WTC11 (cell line): Measurements from ENCODE around the gene PIKFYVE. TPM values are rescaled to one million over a fixed set of nuclear protein-coding genes. Genes with fewer than 3 reads are reported as not detected.

Experiments used
- ATAC-seq: fragments of 200-7000 bp; cut with Tn5 transposase; 2 replicates; pipeline ENCODE4 v1.10.0; 2021; ENCODE audit warnings: mild to moderate bottlenecking, moderate library complexity
- CTCF ChIA-PET: fragments of 300-600 bp; sonication (Branson Sonifier 250); formaldehyde crosslinking; loops from one replicate; lab custom pipeline; 2021; ENCODE audit warnings: antibody characterized with exemption; lab: Charles Lee
- POLR2A ChIA-PET: fragments of 350-600 bp; sonication (Branson Sonifier 250); formaldehyde crosslinking; loops from one replicate; lab custom pipeline; 2021; ENCODE audit warnings: antibody characterized with exemption; lab: Charles Lee
- DNase-seq: peaks from one replicate; pipeline ENCODE4 v3.0.0; 2021; ENCODE audit warnings: low spot score
- H3K27ac Mint-ChIP-seq: 2 replicates; pipeline ENCODE4 v1.8.0; 2021; ENCODE audit warnings: mixed read lengths
- H3K27me3 Mint-ChIP-seq: 2 replicates; pipeline ENCODE4 v1.8.0; 2021; ENCODE audit warnings: low read depth, mild to moderate bottlenecking, moderate library complexity, mixed read lengths
- H3K36me3 Mint-ChIP-seq: 2 replicates; pipeline ENCODE4 v1.8.0; 2021; ENCODE audit warnings: mixed read lengths
- H3K4me1 Mint-ChIP-seq: 2 replicates; pipeline ENCODE4 v1.8.0; 2022; ENCODE audit warnings: mixed read lengths
- H3K4me3 Mint-ChIP-seq: 2 replicates; pipeline ENCODE4 v1.8.0; 2021; ENCODE audit warnings: mild to moderate bottlenecking, moderate library complexity, mixed read lengths
- H3K9me3 Mint-ChIP-seq: 2 replicates; pipeline ENCODE4 v1.8.0; 2021; ENCODE audit warnings: mixed read lengths
- CREM ChIP-seq: sonication (generic); formaldehyde crosslinking; IDR thresholded peaks from 2 replicates; pipeline ENCODE4 v1.8.1; 2022; ENCODE audit warnings: mild to moderate bottlenecking, missing genetic modification reagents, moderate library complexity
- ESRRA ChIP-seq: sonication (generic); formaldehyde crosslinking; IDR thresholded peaks from 2 replicates; pipeline ENCODE4 v1.8.1; 2022; ENCODE audit warnings: mild to moderate bottlenecking, missing genetic modification reagents, borderline replicate concordance
- FOXJ3 ChIP-seq: sonication (generic); formaldehyde crosslinking; IDR thresholded peaks from 2 replicates; pipeline ENCODE4 v1.9.0; 2021; ENCODE audit warnings: missing genetic modification reagents, mild to moderate bottlenecking, borderline replicate concordance
- FOXK1 ChIP-seq: sonication (generic); formaldehyde crosslinking; IDR thresholded peaks from 2 replicates; pipeline ENCODE4 v1.8.0; 2022; ENCODE audit warnings: mild to moderate bottlenecking, moderate library complexity, missing genetic modification reagents
- GABPB1 ChIP-seq: sonication (generic); formaldehyde crosslinking; IDR thresholded peaks from 2 replicates; pipeline ENCODE4 v1.8.1; 2023; ENCODE audit warnings: mild to moderate bottlenecking, missing genetic modification reagents
- GRHL2 ChIP-seq: fragments of 250-450 bp; sonication (Bioruptor Pico); IDR thresholded peaks from 2 replicates; pipeline ENCODE4 v1.8.0; 2022; ENCODE audit warnings: mild to moderate bottlenecking, moderate library complexity; ENCODE audit not compliant: insufficient replicate concordance, severe bottlenecking
- HMGA2 ChIP-seq: fragments of 250-450 bp; sonication (Bioruptor Pico); IDR thresholded peaks from 2 replicates; pipeline ENCODE4 v1.4.0; 2021; ENCODE audit warnings: mild to moderate bottlenecking, moderate library complexity
- IRF2 ChIP-seq: sonication (generic); formaldehyde crosslinking; IDR thresholded peaks from 2 replicates; pipeline ENCODE4 v1.8.0; 2022; ENCODE audit warnings: low read depth, missing genetic modification reagents, borderline replicate concordance
- NR2C2 ChIP-seq: sonication (generic); formaldehyde crosslinking; IDR thresholded peaks from 2 replicates; pipeline ENCODE4 v1.8.0; 2022; ENCODE audit warnings: mild to moderate bottlenecking, missing genetic modification reagents
- PRRX2 ChIP-seq: fragments of 250-450 bp; sonication (Bioruptor Pico); IDR thresholded peaks from 2 replicates; pipeline ENCODE4 v1.8.0; 2021; ENCODE audit warnings: mild to moderate bottlenecking
- RORB ChIP-seq: fragments of 250-450 bp; sonication (Bioruptor Pico); IDR thresholded peaks from 2 replicates; pipeline ENCODE4 v1.9.0; 2021; ENCODE audit warnings: mild to moderate bottlenecking
- TP53 ChIP-seq: sonication (generic); formaldehyde crosslinking; IDR thresholded peaks from 2 replicates; pipeline ENCODE4 v1.8.1; 2023; ENCODE audit warnings: mild to moderate bottlenecking, missing genetic modification reagents
- ZNF138 ChIP-seq: sonication (generic); formaldehyde crosslinking; conservative IDR thresholded peaks from 2 replicates; pipeline ENCODE4 v1.8.1; 2022; ENCODE audit warnings: mild to moderate bottlenecking, moderate library complexity, missing genetic modification reagents
- ZNF219 ChIP-seq: sonication (generic); formaldehyde crosslinking; IDR thresholded peaks from 2 replicates; pipeline ENCODE4 v1.8.0; 2023; ENCODE audit warnings: missing genetic modification reagents, mild to moderate bottlenecking, borderline replicate concordance
- ZNF263 ChIP-seq: sonication (generic); formaldehyde crosslinking; IDR thresholded peaks from 2 replicates; pipeline ENCODE4 v1.8.1; 2022; ENCODE audit warnings: low read depth, mild to moderate bottlenecking, moderate library complexity, missing genetic modification reagents
- total RNA-seq: library from RNA; stranded (reverse); gene quantifications from 3 replicates; pipeline ENCODE4 v1.2.3, GENCODE V29; 2021
- TF ChIP-seq, protein P1 (sequence below): sonication (generic); formaldehyde crosslinking; IDR thresholded peaks from 2 replicates; pipeline ENCODE4 v1.8.0; 2023; ENCODE audit warnings: mild to moderate bottlenecking, missing genetic modification reagents
- TF ChIP-seq, protein P2 (sequence below): sonication (generic); formaldehyde crosslinking; conservative IDR thresholded peaks from 2 replicates; pipeline ENCODE4 v1.8.1; 2023; ENCODE audit warnings: mild to moderate bottlenecking, low read depth, missing genetic modification reagents, moderate library complexity
- TF ChIP-seq, protein P3 (sequence below): sonication (generic); formaldehyde crosslinking; IDR thresholded peaks from 2 replicates; pipeline ENCODE4 v1.8.1; 2022; ENCODE audit warnings: missing genetic modification reagents, borderline replicate concordance
- TF ChIP-seq, protein P4 (sequence below): sonication (generic); formaldehyde crosslinking; IDR thresholded peaks from 2 replicates; pipeline ENCODE4 v1.8.1; 2023; ENCODE audit warnings: mild to moderate bottlenecking, missing genetic modification reagents, moderate library complexity
- TF ChIP-seq, protein P5 (sequence below): fragments of 250-450 bp; sonication (Bioruptor Pico); IDR thresholded peaks from 2 replicates; pipeline ENCODE4 v1.8.0; 2021; ENCODE audit warnings: mild to moderate bottlenecking
- TF ChIP-seq, protein P6 (sequence below): sonication (generic); formaldehyde crosslinking; IDR thresholded peaks from 2 replicates; pipeline ENCODE4 v1.8.1; 2022; ENCODE audit warnings: mild to moderate bottlenecking, moderate library complexity, missing genetic modification reagents
- TF ChIP-seq, protein P7 (sequence below): sonication (generic); formaldehyde crosslinking; conservative IDR thresholded peaks from 2 replicates; pipeline ENCODE4 v1.8.1; 2022; ENCODE audit warnings: mild to moderate bottlenecking, missing genetic modification reagents
- TF ChIP-seq, protein P8 (sequence below): fragments of 250-450 bp; sonication (Bioruptor Pico); IDR thresholded peaks from 2 replicates; pipeline ENCODE4 v2.1.2; 2022; ENCODE audit warnings: mild to moderate bottlenecking, moderate library complexity

PIKFYVE gene
- total RNA-seq, 1 experiment from 2014 or later = 36.1 TPM

DNA sequence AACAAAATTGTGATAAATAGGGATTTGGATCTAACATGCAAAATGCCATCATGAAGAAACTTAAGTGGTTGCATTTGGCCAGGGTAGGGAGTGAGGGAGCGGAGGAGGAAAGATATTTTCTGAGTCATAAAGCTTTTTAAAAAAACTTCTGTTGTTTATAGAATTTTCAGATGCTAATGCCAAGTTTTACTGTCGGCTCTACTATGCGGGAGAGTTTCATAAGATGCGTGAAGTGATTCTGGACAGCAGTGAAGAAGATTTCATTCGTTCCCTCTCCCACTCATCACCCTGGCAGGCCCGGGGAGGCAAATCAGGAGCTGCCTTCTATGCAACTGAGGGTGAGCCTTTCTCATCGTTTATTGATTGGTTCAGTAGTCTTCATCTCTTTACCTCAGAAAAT is 84.6 kb downstream of the PIKFYVE start (continued):
- TF ChIP-seq, protein P1, sequence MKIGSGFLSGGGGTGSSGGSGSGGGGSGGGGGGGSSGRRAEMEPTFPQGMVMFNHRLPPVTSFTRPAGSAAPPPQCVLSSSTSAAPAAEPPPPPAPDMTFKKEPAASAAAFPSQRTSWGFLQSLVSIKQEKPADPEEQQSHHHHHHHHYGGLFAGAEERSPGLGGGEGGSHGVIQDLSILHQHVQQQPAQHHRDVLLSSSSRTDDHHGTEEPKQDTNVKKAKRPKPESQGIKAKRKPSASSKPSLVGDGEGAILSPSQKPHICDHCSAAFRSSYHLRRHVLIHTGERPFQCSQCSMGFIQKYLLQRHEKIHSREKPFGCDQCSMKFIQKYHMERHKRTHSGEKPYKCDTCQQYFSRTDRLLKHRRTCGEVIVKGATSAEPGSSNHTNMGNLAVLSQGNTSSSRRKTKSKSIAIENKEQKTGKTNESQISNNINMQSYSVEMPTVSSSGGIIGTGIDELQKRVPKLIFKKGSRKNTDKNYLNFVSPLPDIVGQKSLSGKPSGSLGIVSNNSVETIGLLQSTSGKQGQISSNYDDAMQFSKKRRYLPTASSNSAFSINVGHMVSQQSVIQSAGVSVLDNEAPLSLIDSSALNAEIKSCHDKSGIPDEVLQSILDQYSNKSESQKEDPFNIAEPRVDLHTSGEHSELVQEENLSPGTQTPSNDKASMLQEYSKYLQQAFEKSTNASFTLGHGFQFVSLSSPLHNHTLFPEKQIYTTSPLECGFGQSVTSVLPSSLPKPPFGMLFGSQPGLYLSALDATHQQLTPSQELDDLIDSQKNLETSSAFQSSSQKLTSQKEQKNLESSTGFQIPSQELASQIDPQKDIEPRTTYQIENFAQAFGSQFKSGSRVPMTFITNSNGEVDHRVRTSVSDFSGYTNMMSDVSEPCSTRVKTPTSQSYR (CRISPR knock-in tag) = no peak
- TF ChIP-seq ESRRA (CRISPR knock-in tag) (no peak), RORB (CRISPR knock-in tag) (no peak), GABPB1 (no peak), IRF2 (CRISPR knock-in tag) (no peak), ZNF263 (CRISPR knock-in tag) (no peak)
- TF ChIP-seq, protein P2, sequence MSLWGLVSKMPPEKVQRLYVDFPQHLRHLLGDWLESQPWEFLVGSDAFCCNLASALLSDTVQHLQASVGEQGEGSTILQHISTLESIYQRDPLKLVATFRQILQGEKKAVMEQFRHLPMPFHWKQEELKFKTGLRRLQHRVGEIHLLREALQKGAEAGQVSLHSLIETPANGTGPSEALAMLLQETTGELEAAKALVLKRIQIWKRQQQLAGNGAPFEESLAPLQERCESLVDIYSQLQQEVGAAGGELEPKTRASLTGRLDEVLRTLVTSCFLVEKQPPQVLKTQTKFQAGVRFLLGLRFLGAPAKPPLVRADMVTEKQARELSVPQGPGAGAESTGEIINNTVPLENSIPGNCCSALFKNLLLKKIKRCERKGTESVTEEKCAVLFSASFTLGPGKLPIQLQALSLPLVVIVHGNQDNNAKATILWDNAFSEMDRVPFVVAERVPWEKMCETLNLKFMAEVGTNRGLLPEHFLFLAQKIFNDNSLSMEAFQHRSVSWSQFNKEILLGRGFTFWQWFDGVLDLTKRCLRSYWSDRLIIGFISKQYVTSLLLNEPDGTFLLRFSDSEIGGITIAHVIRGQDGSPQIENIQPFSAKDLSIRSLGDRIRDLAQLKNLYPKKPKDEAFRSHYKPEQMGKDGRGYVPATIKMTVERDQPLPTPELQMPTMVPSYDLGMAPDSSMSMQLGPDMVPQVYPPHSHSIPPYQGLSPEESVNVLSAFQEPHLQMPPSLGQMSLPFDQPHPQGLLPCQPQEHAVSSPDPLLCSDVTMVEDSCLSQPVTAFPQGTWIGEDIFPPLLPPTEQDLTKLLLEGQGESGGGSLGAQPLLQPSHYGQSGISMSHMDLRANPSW (CRISPR knock-in tag) = no peak
- TF ChIP-seq, all 79 proteins: peak for 0

DNA sequence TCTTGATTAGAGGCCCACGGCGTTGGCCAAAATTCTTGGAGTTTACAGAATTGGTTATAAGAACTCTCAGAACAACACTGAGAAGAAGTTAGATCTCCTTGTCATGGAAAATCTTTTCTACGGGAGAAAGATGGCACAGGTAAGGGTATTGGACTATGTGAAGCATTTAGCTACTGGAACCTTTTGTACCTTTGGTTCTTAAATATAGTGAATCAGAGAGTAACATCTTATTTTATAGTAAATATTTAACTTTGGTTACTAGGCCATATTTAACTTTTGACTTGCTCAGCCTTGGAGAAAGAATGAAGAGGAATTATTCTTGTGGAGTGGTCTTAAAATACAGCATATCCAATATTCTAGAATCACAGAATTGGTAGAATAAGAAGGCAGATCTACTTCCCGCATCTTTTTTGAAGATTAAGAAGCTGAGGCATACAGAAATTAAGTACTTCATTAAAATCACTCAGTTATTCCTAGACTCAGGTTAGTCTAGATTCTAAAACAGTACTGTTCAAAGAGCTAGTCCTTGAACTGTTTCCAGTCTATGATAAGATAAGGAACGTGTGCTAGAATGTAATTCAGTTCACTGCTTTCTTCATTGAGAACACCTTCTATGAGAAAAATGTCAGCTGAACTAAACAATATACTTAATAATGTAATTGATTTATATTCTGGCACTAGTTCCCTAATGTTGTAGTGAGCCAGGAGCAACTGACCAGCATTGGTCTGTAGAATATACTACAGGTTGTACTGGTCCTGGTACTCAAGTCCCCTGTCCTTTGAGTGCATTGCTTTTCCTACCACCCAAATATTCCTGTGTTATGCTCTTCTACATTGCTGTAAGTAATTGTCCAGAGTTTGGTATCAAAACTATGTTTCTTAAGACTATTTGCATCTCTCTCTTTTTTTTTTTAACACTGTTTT is 86.9 kb downstream of the PIKFYVE start:
- Mint-ChIP-seq H3K4me3 (no peak overlapping the region), H3K27ac (no peak overlapping the region), H3K36me3 (peaks cover 64% of the 10 kb centered on the region), H3K9me3 (no peaks in the 10 kb centered on the region), H3K4me1 (peaks cover 11% of the 10 kb centered on the region), H3K27me3 (no peaks in the 10 kb centered on the region)
- ChIA-PET POLR2A (no interaction called here), CTCF (no interaction called here)
- DNase-seq (no peak), ATAC-seq (no peak)
- TF ChIP-seq RORB (CRISPR knock-in tag) (no peak), GRHL2 (CRISPR knock-in tag) (no peak), CREM (CRISPR knock-in tag) (no peak), ZNF138 (no peak), NR2C2 (no peak), ZNF219 (CRISPR knock-in tag) (no peak), PRRX2 (no peak), FOXJ3 (CRISPR knock-in tag) (no peak), IRF2 (CRISPR knock-in tag) (no peak), TP53 (CRISPR knock-in tag) (no peak), FOXK1 (CRISPR knock-in tag) (no peak), GABPB1 (no peak), HMGA2 (CRISPR knock-in tag) (no peak)
- TF ChIP-seq, protein P3, sequence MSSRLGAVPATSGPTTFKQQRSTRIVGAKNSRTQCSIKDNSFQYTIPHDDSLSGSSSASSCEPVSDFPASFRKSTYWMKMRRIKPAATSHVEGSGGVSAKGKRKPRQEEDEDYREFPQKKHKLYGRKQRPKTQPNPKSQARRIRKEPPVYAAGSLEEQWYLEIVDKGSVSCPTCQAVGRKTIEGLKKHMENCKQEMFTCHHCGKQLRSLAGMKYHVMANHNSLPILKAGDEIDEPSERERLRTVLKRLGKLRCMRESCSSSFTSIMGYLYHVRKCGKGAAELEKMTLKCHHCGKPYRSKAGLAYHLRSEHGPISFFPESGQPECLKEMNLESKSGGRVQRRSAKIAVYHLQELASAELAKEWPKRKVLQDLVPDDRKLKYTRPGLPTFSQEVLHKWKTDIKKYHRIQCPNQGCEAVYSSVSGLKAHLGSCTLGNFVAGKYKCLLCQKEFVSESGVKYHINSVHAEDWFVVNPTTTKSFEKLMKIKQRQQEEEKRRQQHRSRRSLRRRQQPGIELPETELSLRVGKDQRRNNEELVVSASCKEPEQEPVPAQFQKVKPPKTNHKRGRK (CRISPR knock-in tag) = no peak
- TF ChIP-seq, protein P4, sequence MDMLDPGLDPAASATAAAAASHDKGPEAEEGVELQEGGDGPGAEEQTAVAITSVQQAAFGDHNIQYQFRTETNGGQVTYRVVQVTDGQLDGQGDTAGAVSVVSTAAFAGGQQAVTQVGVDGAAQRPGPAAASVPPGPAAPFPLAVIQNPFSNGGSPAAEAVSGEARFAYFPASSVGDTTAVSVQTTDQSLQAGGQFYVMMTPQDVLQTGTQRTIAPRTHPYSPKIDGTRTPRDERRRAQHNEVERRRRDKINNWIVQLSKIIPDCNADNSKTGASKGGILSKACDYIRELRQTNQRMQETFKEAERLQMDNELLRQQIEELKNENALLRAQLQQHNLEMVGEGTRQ (CRISPR knock-in tag) = no peak
- TF ChIP-seq, protein P5, sequence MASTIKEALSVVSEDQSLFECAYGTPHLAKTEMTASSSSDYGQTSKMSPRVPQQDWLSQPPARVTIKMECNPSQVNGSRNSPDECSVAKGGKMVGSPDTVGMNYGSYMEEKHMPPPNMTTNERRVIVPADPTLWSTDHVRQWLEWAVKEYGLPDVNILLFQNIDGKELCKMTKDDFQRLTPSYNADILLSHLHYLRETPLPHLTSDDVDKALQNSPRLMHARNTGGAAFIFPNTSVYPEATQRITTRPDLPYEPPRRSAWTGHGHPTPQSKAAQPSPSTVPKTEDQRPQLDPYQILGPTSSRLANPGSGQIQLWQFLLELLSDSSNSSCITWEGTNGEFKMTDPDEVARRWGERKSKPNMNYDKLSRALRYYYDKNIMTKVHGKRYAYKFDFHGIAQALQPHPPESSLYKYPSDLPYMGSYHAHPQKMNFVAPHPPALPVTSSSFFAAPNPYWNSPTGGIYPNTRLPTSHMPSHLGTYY (CRISPR knock-in tag) = no peak
- TF ChIP-seq, protein P6, sequence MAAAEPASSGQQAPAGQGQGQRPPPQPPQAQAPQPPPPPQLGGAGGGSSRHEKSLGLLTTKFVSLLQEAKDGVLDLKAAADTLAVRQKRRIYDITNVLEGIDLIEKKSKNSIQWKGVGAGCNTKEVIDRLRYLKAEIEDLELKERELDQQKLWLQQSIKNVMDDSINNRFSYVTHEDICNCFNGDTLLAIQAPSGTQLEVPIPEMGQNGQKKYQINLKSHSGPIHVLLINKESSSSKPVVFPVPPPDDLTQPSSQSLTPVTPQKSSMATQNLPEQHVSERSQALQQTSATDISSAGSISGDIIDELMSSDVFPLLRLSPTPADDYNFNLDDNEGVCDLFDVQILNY (CRISPR knock-in tag) = no peak
- TF ChIP-seq, protein P7, sequence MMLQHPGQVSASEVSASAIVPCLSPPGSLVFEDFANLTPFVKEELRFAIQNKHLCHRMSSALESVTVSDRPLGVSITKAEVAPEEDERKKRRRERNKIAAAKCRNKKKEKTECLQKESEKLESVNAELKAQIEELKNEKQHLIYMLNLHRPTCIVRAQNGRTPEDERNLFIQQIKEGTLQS = no peak
- TF ChIP-seq, protein P8, sequence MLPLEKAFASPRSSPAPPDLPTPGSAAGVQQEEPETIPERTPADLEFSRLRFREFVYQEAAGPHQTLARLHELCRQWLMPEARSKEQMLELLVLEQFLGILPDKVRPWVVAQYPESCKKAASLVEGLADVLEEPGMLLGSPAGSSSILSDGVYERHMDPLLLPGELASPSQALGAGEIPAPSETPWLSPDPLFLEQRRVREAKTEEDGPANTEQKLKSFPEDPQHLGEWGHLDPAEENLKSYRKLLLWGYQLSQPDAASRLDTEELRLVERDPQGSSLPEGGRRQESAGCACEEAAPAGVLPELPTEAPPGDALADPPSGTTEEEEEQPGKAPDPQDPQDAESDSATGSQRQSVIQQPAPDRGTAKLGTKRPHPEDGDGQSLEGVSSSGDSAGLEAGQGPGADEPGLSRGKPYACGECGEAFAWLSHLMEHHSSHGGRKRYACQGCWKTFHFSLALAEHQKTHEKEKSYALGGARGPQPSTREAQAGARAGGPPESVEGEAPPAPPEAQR (CRISPR knock-in tag) = no peak
